Endothelial cell of umbilical vein (primary cell): Measurements from ENCODE around the gene ARMC7.

Experiments used
- CTCF ChIP-seq, 2 donors: IDR thresholded peaks; 1 replicate in 1 of 2; 2 replicates in 1 of 2; pipeline ENCODE4 v1.5.1; 2011; ENCODE audit warnings: low read length in 2 of 2, mild to moderate bottlenecking in 2 of 2, moderate library complexity in 2 of 2, control low read depth in 1 of 2, inconsistent platforms in 1 of 2, low read depth in 1 of 2; ENCODE audit not compliant: insufficient read depth in 1 of 2; ENCODE audit errors: extremely low read depth in 1 of 2
- GATA2 ChIP-seq: IDR thresholded peaks from 2 replicates; pipeline ENCODE4 v1.7.0; 2011; ENCODE audit warnings: low read depth, mild to moderate bottlenecking, moderate library complexity, mixed read lengths, low read length; ENCODE audit not compliant: insufficient read length, insufficient read depth
- MAX ChIP-seq: IDR thresholded peaks from 2 replicates; pipeline ENCODE4 v1.6.1; 2011; ENCODE audit not compliant: insufficient read depth, insufficient read length
- POLR2A ChIP-seq: IDR thresholded peaks from 2 replicates; pipeline ENCODE4 v1.6.1; 2012; ENCODE audit warnings: low read depth, mild to moderate bottlenecking, control low read depth, low read length

- no peak for TF ChIP-seq MAX
- TF ChIP-seq CTCF (IDR thresholded peaks at IDR 0.05; ENCODE audit: extremely low read depth in 1 of 2, insufficient read depth in 1 of 2, low read depth in 1 of 2, low read length in 2 of 2): no peak
- TF ChIP-seq GATA2: no peak
- no peak for TF ChIP-seq POLR2A
Observed at GRCh38 chr17:75115555-75115954, 5.8 kb downstream of the ARMC7 start.
